Measurements from ENCODE around the gene PRSS38. TPM values are rescaled to one million over a fixed set of nuclear protein-coding genes. Genes with fewer than 3 reads are reported as not detected.

Gene PRSS38
- total and polyA plus RNA-seq, 10 of the 15 experiments (the other 5 are each of a cell fraction or from before 2014, with no cell fraction given), result not detected

GRCh38 chr1:227793079-227793947 lies 22.2 kb upstream of the PRSS38 start:
- ChIA-PET RAD21 (ENCODE audit: unreplicated experiment) (no interaction called here), CTCF (no interaction called here), SMC1A (ENCODE audit: uncharacterized antibody, unreplicated experiment) (no interaction called here), POLR2A (interaction anchor here (0.6 kb wide), 1 partner anchor 57 kb away, joined by 4 read pairs; no protein-coding TSS in a partner anchor)
- Histone ChIP-seq H3K27ac (ENCODE audit: control insufficient read depth, insufficient read depth) (no peak overlapping the region), H3K4me2 (ENCODE audit: control insufficient read depth, insufficient read depth) (no peak overlapping the region), H3K4me3 (no peak overlapping the region), H3K9me3 (replicated peaks; ENCODE audit: control insufficient read depth, insufficient read depth, low read length) (no peaks in the 10 kb centered on the region), H3K36me3 (ENCODE audit: control insufficient read depth in 2 of 2, insufficient read depth in 2 of 2, low read length in 1 of 2) (no peaks in the 10 kb centered on the region), H3K9ac (ENCODE audit: control insufficient read depth, insufficient read depth, low read length) (no peak overlapping the region), H3K79me2 (ENCODE audit: control insufficient read depth, insufficient read depth, low read length) (no peaks in the 10 kb centered on the region), H3K4me1 (ENCODE audit: control insufficient read depth, insufficient read depth, low read length) (no peaks in the 10 kb centered on the region), H3K27me3 (replicated peaks in 1 of 2; ENCODE audit: control insufficient read depth in 2 of 2, insufficient read depth in 2 of 2, low read length in 1 of 2) (no peaks in the 10 kb centered on the region), H2AFZ (ENCODE audit: control insufficient read depth, low read depth, low read length) (no peak overlapping the region), H4K20me1 (ENCODE audit: control insufficient read depth, insufficient read depth) (no peaks in the 10 kb centered on the region)
- 34% methylated on average over 10 of the region's 10 CpGs for WGBS (ENCODE audit: insufficient coverage, insufficient replicate concordance, low lambda C conversion rate, missing lambda C conversion rate)
- no peak for FAIRE-seq
- no peak for ATAC-seq
- intact Hi-C loops (cut with micrococcal nuclease; ENCODE audit: unreplicated experiment) (no loop called here), in situ Hi-C loops (cut with MboI) (no loop called here)
- no peak for DNase-seq (ENCODE audit: low read depth, low spot score)
- BruUV-seq (replicated peaks), result no TSS peak
- TF ChIP-seq ESRRA (IDR thresholded peaks at IDR 0.05; ENCODE audit: low read length), result no peak
- TF ChIP-seq BCL3 (IDR thresholded peaks at IDR 0.05; ENCODE audit: borderline replicate concordance, insufficient read depth, low read depth, low read length, poor library complexity, severe bottlenecking), result no peak
- no peak for TF ChIP-seq IKZF1 (conservative IDR thresholded peaks at IDR 0.05)
- no peak for TF ChIP-seq SPI1 (IDR thresholded peaks at IDR 0.05; ENCODE audit: borderline replicate concordance, insufficient read depth, low read depth, low read length)
- TF ChIP-seq CTCF (IDR thresholded peaks at IDR 0.05 in 2 of 3, conservative IDR thresholded peaks at IDR 0.05 in 1 of 3; ENCODE audit: control insufficient read depth in 2 of 3, extremely low read depth in 1 of 3, insufficient read depth in 1 of 3, low read depth in 3 of 3, low read length in 3 of 3), result no peak
- TF ChIP-seq USF2 (IDR thresholded peaks at IDR 0.05; ENCODE audit: borderline replicate concordance, low read depth, low read length), result no peak
- TF ChIP-seq MYC (IDR thresholded peaks at IDR 0.05; ENCODE audit: insufficient read depth, insufficient read length, insufficient replicate concordance, low read length, severe bottlenecking), result no peak

Measured in GM12878 (cell line).